Measurements from ENCODE around the gene PRSS36.

The PRSS36 gene

GRCh38 chr16:31133046-31133501, 16.8 kb downstream of the PRSS36 start:
- H3K4me3 ChIP-seq (ENCODE audit: low read length) = peak overlapping the region; percentile 83

GRCh38 chr16:31132303-31132979, 17.4 kb downstream of the PRSS36 start:
- no peak overlapping the region for H3K4me3 ChIP-seq (ENCODE audit: low read length)
- DNase-seq (ENCODE audit: low read depth) = no peak
- TF ChIP-seq CTCF (IDR thresholded peaks at IDR 0.05; ENCODE audit: insufficient read depth, low read depth, low read length, missing control alignments) = no peak

More at GRCh38 chr16:31133046-31133501, 16.8 kb downstream of the PRSS36 start:
- TF ChIP-seq CTCF (IDR thresholded peaks at IDR 0.05; ENCODE audit: insufficient read depth, low read depth, low read length, missing control alignments) = no peak
- DNase-seq (ENCODE audit: low read depth) = no peak

- peak; percentile 53 for DNase-seq (ENCODE audit: low read depth)
- no peak overlapping the region for H3K4me3 ChIP-seq (ENCODE audit: low read length)
- no peak for TF ChIP-seq CTCF (IDR thresholded peaks at IDR 0.05; ENCODE audit: insufficient read depth, low read depth, low read length, missing control alignments)
These were observed 18.0 kb downstream of the PRSS36 start for GRCh38 chr16:31131841-31132271.

- H3K4me3 ChIP-seq (ENCODE audit: low read length) = no peak overlapping the region
- TF ChIP-seq CTCF (IDR thresholded peaks at IDR 0.05; ENCODE audit: insufficient read depth, low read depth, low read length, missing control alignments) = no peak
- DNase-seq (ENCODE audit: low read depth) = no peak
These were observed 18.4 kb downstream of the PRSS36 start for GRCh38 chr16:31131416-31131815.

- TF ChIP-seq CTCF (IDR thresholded peaks at IDR 0.05; ENCODE audit: insufficient read depth, low read depth, low read length, missing control alignments) = no peak
- no peak overlapping the region for H3K4me3 ChIP-seq (ENCODE audit: low read length)
- peak; percentile 91 for DNase-seq (ENCODE audit: low read depth)
These were observed 19.0 kb downstream of the PRSS36 start for GRCh38 chr16:31130899-31131298.

- no peak for DNase-seq (ENCODE audit: low read depth)
- TF ChIP-seq CTCF (IDR thresholded peaks at IDR 0.05; ENCODE audit: insufficient read depth, low read depth, low read length, missing control alignments) = no peak
- H3K4me3 ChIP-seq (ENCODE audit: low read length) = no peak overlapping the region
These were observed 19.5 kb downstream of the PRSS36 start for GRCh38 chr16:31130336-31130891.
